Trophoblast cell (in vitro differentiated cells and primary cell): ENCODE results near the gene B3GALT2.
"Not testable (repeated sequence)": the region's sequence is repeated elsewhere in the genome, so short reads cannot be mapped to it uniquely, and the experiment has no call there.

Source experiments
- DNase-seq, 2 donors: peaks; one replicate each; pipeline ENCODE4 v3.0.0-alpha.2; 2016
- H2AFZ ChIP-seq: 2 replicates; pipeline ENCODE4 v1.6.1; 2013; ENCODE audit warnings: low read length, moderate library complexity, mild to moderate bottlenecking; ENCODE audit not compliant: insufficient read depth, poor library complexity
- H2AK5ac ChIP-seq: 2 replicates; pipeline ENCODE4 v1.6.1; 2013; ENCODE audit warnings: mild to moderate bottlenecking, low read length
- H2BK120ac ChIP-seq: 2 replicates; pipeline ENCODE4 v1.6.1; 2013; ENCODE audit warnings: low read length, mild to moderate bottlenecking, moderate library complexity; ENCODE audit not compliant: insufficient read depth, poor library complexity
- H2BK12ac ChIP-seq: 2 replicates; pipeline ENCODE4 v1.6.1; 2013; ENCODE audit warnings: mild to moderate bottlenecking, low read length, moderate library complexity
- H2BK5ac ChIP-seq: 2 replicates; pipeline ENCODE4 v1.6.1; 2013; ENCODE audit warnings: low read length, low read depth, moderate library complexity, mild to moderate bottlenecking; ENCODE audit not compliant: poor library complexity
- H3K14ac ChIP-seq: 2 replicates; pipeline ENCODE4 v1.6.1; 2013; ENCODE audit warnings: mild to moderate bottlenecking, low read length
- H3K18ac ChIP-seq: 2 replicates; pipeline ENCODE4 v1.6.1; 2013; ENCODE audit warnings: mild to moderate bottlenecking, low read length
- H3K23ac ChIP-seq: 2 replicates; pipeline ENCODE4 v1.6.1; 2013; ENCODE audit warnings: low read length
- H3K27ac ChIP-seq: 2 replicates; pipeline ENCODE4 v1.5.1; 2013; ENCODE audit warnings: low read depth, mild to moderate bottlenecking, inconsistent platforms, low read length, moderate library complexity
- H3K27me3 ChIP-seq: 2 replicates; pipeline ENCODE4 v1.6.1; 2013; ENCODE audit warnings: inconsistent platforms, mild to moderate bottlenecking, low read length, moderate library complexity; ENCODE audit not compliant: insufficient read depth
- H3K36me3 ChIP-seq, 2 experiments: 1 replicate in 1 of 2; 2 replicates in 1 of 2; pipeline ENCODE4 v1.6.1; 2013; ENCODE audit warnings: low read length in 2 of 2, mild to moderate bottlenecking in 2 of 2, moderate library complexity in 1 of 2; ENCODE audit not compliant: insufficient read depth in 2 of 2, control insufficient read depth in 1 of 2
- H3K4ac ChIP-seq: 2 replicates; pipeline ENCODE4 v1.6.1; 2013; ENCODE audit warnings: low read depth, mild to moderate bottlenecking, low read length, moderate library complexity
- H3K4me1 ChIP-seq, 2 experiments: 1 replicate in 1 of 2; 2 replicates in 1 of 2; pipeline ENCODE4 v1.6.1; 2013; ENCODE audit warnings: low read length in 2 of 2, mild to moderate bottlenecking in 2 of 2, moderate library complexity in 1 of 2; ENCODE audit not compliant: insufficient read depth in 2 of 2, control insufficient read depth in 1 of 2
- H3K4me2 ChIP-seq: 2 replicates; pipeline ENCODE4 v1.6.1; 2013; ENCODE audit warnings: inconsistent platforms, mild to moderate bottlenecking, low read length, moderate library complexity
- H3K4me3 ChIP-seq: 2 replicates; pipeline ENCODE4 v1.5.1; 2013; ENCODE audit warnings: mild to moderate bottlenecking, low read depth, low read length, inconsistent platforms
- H3K79me1 ChIP-seq: one replicate; pipeline ENCODE4 v1.6.1; 2013; ENCODE audit warnings: low read length
- H3K79me2 ChIP-seq: 2 replicates; pipeline ENCODE4 v1.6.1; 2013; ENCODE audit warnings: low read length, mild to moderate bottlenecking; ENCODE audit not compliant: control insufficient read depth, insufficient read depth, poor library complexity
- H3K9ac ChIP-seq: 2 replicates; pipeline ENCODE4 v1.6.1; 2013; ENCODE audit warnings: mild to moderate bottlenecking, low read length
- H3K9me3 ChIP-seq: 2 replicates; pipeline ENCODE4 v1.6.1; 2013; ENCODE audit warnings: low read depth, mild to moderate bottlenecking, control low read depth, inconsistent platforms, low read length; ENCODE audit not compliant: insufficient read depth
- H4K12ac ChIP-seq: 2 replicates; pipeline ENCODE4 v1.6.1; 2013; ENCODE audit warnings: low read depth, mild to moderate bottlenecking, low read length, moderate library complexity
- H4K8ac ChIP-seq: 2 replicates; pipeline ENCODE4 v1.6.1; 2013; ENCODE audit warnings: low read depth, mild to moderate bottlenecking, low read length, moderate library complexity
- H4K91ac ChIP-seq: one replicate; pipeline ENCODE4 v1.6.1; 2013; ENCODE audit warnings: low read depth, mild to moderate bottlenecking, low read length, moderate library complexity
- WGBS: extraction: QIAGEN DNeasy Blood & Tissue Kit; methylation state at CpG from one replicate; pipeline ENCODE4 v1.1.7; 2013; ENCODE audit warnings: missing lambda C conversion rate; ENCODE audit not compliant: insufficient read length, insufficient coverage; ENCODE audit errors: extremely low coverage; 5-methylcytosine and 5-hydroxymethylcytosine counted together

The B3GALT2 gene

DNA sequence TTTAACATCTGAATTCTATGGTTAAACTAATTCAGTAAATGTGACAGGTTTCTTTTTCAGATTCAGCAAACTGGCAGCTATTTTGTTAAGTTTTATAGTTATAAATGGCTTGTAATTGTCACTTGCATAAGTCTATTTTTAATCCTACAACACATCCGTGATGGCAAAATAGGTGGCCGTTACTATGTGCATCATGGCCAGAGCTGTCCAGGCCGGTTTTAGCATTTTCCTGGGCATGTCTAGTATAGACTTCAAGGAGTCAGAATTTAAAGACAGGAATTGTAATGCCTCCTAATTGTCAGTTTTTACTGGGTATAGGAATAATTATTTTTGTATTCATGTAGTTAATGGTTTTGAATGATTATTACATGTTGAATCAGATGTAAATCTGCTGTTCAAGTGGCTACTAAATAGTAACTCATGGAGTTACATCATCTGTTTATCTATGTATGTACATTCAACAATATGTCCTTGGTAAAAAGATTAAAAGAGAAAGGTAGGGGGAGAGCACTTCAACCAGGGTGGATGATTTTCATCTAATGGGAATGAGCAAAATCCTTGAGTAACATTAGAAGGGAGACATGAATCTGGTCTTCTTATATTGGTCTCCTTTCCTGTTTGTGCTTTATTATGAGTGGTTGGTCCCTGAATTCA, 3.2 kb upstream of the B3GALT2 start:
- Histone ChIP-seq H3K4me3 (no peak overlapping the region), H3K14ac (no peak overlapping the region), H3K4me1 (peaks cover 0 to 4% of the 10 kb centered on the region in 2 experiments), H4K12ac (no peak overlapping the region), H3K79me1 (no peaks in the 10 kb centered on the region), H3K18ac (no peak overlapping the region), H2BK5ac (no peak overlapping the region), H3K9ac (no peak overlapping the region), H3K27ac (no peak overlapping the region), H3K23ac (no peak overlapping the region), H4K8ac (no peak overlapping the region), H4K91ac (no peak overlapping the region), H3K79me2 (no peaks in the 10 kb centered on the region), H2BK120ac (no peak overlapping the region), H3K4me2 (no peak overlapping the region), H2BK12ac (no peak overlapping the region), H2AFZ (no peak overlapping the region), H3K4ac (no peak overlapping the region), H3K36me3 (peaks cover 7 to 8% of the 10 kb centered on the region in 2 experiments), H3K9me3 (peaks cover 2% of the 10 kb centered on the region), H3K27me3 (no peaks in the 10 kb centered on the region), H2AK5ac (no peak overlapping the region)
- no CpG with 5 or more reads among the region's 3 CpGs for WGBS
- DNase-seq, result no peak

DNA sequence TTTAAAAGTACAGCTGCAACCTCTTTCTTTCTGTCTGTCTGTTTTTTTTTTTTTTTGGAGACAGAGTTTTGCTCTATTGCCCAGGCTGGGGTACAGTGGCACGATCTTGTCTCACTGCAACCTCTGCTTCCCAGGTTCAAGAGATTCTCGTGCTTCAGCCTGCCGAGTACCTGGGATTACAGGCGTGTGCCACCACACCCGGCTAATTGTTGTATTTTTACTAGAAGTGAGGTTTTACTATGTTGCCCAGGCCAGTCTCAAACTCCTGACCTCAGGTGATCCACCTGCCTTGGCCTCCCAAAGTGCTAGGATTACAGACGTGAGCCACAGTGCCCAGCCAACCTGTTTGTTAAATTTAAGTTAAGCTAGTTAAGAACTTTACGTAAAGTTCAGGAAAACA, 2.5 kb upstream of the B3GALT2 start:
- not testable (repeated sequence) for H3K4ac ChIP-seq, H3K27me3 ChIP-seq, H2AFZ ChIP-seq, H3K23ac ChIP-seq, H3K9ac ChIP-seq, H2BK5ac ChIP-seq, H3K36me3 ChIP-seq, H3K79me1 ChIP-seq, H3K4me1 ChIP-seq, H2BK12ac ChIP-seq, H3K4me2 ChIP-seq, H3K9me3 ChIP-seq, H4K8ac ChIP-seq, H2AK5ac ChIP-seq, H3K18ac ChIP-seq, DNase-seq, H3K27ac ChIP-seq, H3K79me2 ChIP-seq, H3K14ac ChIP-seq, H4K12ac ChIP-seq, H3K4me3 ChIP-seq, H2BK120ac ChIP-seq, H4K91ac ChIP-seq
- WGBS, result no CpG with 5 or more reads among the region's 7 CpGs

DNA sequence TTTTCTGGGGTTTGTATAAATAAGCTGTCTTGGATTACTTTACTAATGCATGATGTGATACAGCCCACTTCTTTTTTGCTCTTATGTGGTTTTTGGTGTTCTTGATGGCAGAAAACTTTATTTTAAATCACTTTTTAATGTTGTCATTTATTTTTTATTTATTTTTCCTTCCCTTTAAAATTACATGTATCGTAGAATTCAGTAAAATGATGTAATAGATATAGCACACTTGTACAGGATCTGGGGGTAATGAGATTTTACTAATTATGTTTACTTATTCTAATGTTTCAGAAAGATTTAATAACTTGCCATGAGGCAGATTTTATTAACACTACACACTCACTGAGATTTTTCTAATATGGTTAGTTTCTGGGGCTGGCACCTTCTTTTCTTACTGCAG, 701 bp upstream of the B3GALT2 start:
- no peak overlapping the region for H2BK12ac ChIP-seq
- H3K14ac ChIP-seq, result no peak overlapping the region
- no peak overlapping the region for H3K4me2 ChIP-seq
- peaks cover 2 to 3% of the 10 kb centered on the region in 2 experiments for H3K36me3 ChIP-seq
- H3K4ac ChIP-seq, result no peak overlapping the region
- no peak overlapping the region for H2BK5ac ChIP-seq
- H3K4me1 ChIP-seq, result peaks cover 0 to 4% of the 10 kb centered on the region in 2 experiments
- DNase-seq, result no peak
- no peak overlapping the region for H4K8ac ChIP-seq
- H2BK120ac ChIP-seq, result no peak overlapping the region
- H3K4me3 ChIP-seq, result no peak overlapping the region
- H3K9ac ChIP-seq, result no peak overlapping the region
- H4K12ac ChIP-seq, result no peak overlapping the region
- no peak overlapping the region for H4K91ac ChIP-seq
- no peaks in the 10 kb centered on the region for H3K27me3 ChIP-seq
- H3K23ac ChIP-seq, result no peak overlapping the region
- no peaks in the 10 kb centered on the region for H3K9me3 ChIP-seq
- H2AFZ ChIP-seq, result no peak overlapping the region
- no peak overlapping the region for H3K27ac ChIP-seq
- no CpG with 5 or more reads among the region's 1 CpG for WGBS
- H3K79me2 ChIP-seq, result no peaks in the 10 kb centered on the region
- no peak overlapping the region for H3K18ac ChIP-seq
- no peak overlapping the region for H2AK5ac ChIP-seq
- no peaks in the 10 kb centered on the region for H3K79me1 ChIP-seq

DNA sequence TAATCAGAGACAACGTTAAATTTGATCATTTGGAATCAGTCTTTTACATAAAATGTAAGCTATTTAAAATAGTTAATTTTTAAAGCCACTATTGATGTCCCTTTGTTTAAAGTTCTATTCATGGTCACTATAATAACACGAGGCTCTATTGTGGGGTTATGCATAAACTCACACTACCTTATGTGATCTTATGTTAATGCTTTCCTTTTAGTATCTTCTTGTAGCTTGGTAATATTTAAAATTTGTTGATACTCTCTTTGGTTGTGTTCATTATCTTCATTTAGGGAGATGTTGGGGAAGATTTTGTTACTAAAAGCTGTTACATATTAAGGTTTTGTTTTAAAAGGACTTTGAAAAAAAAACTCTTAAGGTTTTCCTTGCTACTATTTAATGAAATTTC, 1.2 kb downstream of the B3GALT2 start:
- Histone ChIP-seq H2BK12ac (no peak overlapping the region), H4K8ac (no peak overlapping the region), H2BK5ac (no peak overlapping the region), H3K27ac (no peak overlapping the region), H3K79me1 (no peaks in the 10 kb centered on the region), H4K12ac (no peak overlapping the region), H3K4me3 (no peak overlapping the region), H3K14ac (no peak overlapping the region), H3K4me1 (peaks cover 0 to 4% of the 10 kb centered on the region in 2 experiments), H3K18ac (no peak overlapping the region), H3K27me3 (no peaks in the 10 kb centered on the region), H3K9me3 (no peaks in the 10 kb centered on the region), H3K4ac (no peak overlapping the region), H3K36me3 (no peaks in the 10 kb centered on the region), H4K91ac (no peak overlapping the region), H2AK5ac (no peak overlapping the region), H3K79me2 (no peaks in the 10 kb centered on the region), H2BK120ac (no peak overlapping the region), H3K23ac (no peak overlapping the region), H2AFZ (no peak overlapping the region), H3K4me2 (no peak overlapping the region), H3K9ac (no peak overlapping the region)
- no CpG with 5 or more reads among the region's 2 CpGs for WGBS
- no peak for DNase-seq
